Adrenal gland (tissue), 5 donors: Measurements from ENCODE around the gene HINT3.

Source experiments
- CTCF ChIP-seq, 6 experiments: fragments of 450-650 bp in 4 of 6; fragments of 200-600 bp in 2 of 6; sonication (generic) in 1 of 6; IDR thresholded peaks; 1 replicate in 5 of 6; 2 replicates in 1 of 6; pipeline versions ENCODE4 v1.5.1 to v1.8.0; 2016 to 2021; ENCODE audit warnings: antibody characterized with exemption in 6 of 6, mild to moderate bottlenecking in 2 of 6, moderate library complexity in 1 of 6
- POLR2A ChIP-seq, 2 donors: fragments of 450-650 bp; IDR thresholded peaks; one replicate each; pipeline ENCODE4 v1.6.1; 2017; ENCODE audit warnings: antibody characterized with exemption in 2 of 2, mild to moderate bottlenecking in 2 of 2, moderate library complexity in 1 of 2
- donor health status: DM: no; HTN: no; CAD: no.

- TF ChIP-seq CTCF (IDR thresholded peaks at IDR 0.05), result no peak
- no peak for TF ChIP-seq POLR2A (IDR thresholded peaks at IDR 0.05)
Measured at GRCh38 chr6:125926711-125927110, 29.9 kb upstream of the HINT3 start.
